ENCODE measurements around the gene PAF1.

- TF ChIP-seq CTCF (IDR thresholded peaks at IDR 0.05) (no peak), POLR2A (IDR thresholded peaks at IDR 0.05) (no peak)
These were observed 43.5 kb upstream of the PAF1 start for GRCh38 chr19:39434123-39435076.

Data from stomach (tissue), 4 donors.